Liver (tissue), 9 donors: ENCODE results near the gene TAP1. TPM values are rescaled to one million over a fixed set of nuclear protein-coding genes. Genes with fewer than 3 reads are reported as not detected.

Experiments
- DNase-seq: peaks from one replicate; pipeline ENCODE4 v3.0.0-alpha.2; 2017; ENCODE audit warnings: low spot score
- H3K27ac ChIP-seq, 2 donors: one replicate each; pipeline ENCODE4 v1.7.0; 2013; ENCODE audit warnings: inconsistent platforms in 2 of 2, low read length in 2 of 2, control low read depth in 1 of 2, low read depth in 1 of 2, mild to moderate bottlenecking in 1 of 2
- H3K27me3 ChIP-seq, 4 donors: one replicate each; pipeline versions ENCODE4 v1.6.1 to v1.7.0; 2013; ENCODE audit warnings: low read length in 3 of 4, inconsistent platforms in 1 of 4, mild to moderate bottlenecking in 1 of 4, moderate library complexity in 1 of 4; ENCODE audit not compliant: control insufficient read depth in 4 of 4, insufficient read depth in 4 of 4
- H3K36me3 ChIP-seq, 4 donors: one replicate each; pipeline versions ENCODE4 v1.6.1 to v1.7.0; 2013; ENCODE audit warnings: low read length in 3 of 4, mild to moderate bottlenecking in 3 of 4, low read depth in 1 of 4, moderate library complexity in 1 of 4; ENCODE audit not compliant: control insufficient read depth in 4 of 4, insufficient read depth in 3 of 4
- H3K4me1 ChIP-seq, 4 donors: one replicate each; pipeline versions ENCODE4 v1.6.1 to v1.7.0; 2013; ENCODE audit warnings: low read length in 3 of 4, mild to moderate bottlenecking in 3 of 4, moderate library complexity in 1 of 4; ENCODE audit not compliant: control insufficient read depth in 4 of 4, insufficient read depth in 4 of 4
- H3K4me3 ChIP-seq, 3 donors: one replicate each; pipeline versions ENCODE4 v1.6.1 to v1.7.0; 2013; ENCODE audit warnings: low read length in 3 of 3, control low read depth in 1 of 3, low read depth in 1 of 3, mild to moderate bottlenecking in 1 of 3
- H3K9ac ChIP-seq, 2 donors: one replicate each; pipeline ENCODE4 v1.7.0; 2013; ENCODE audit warnings: low read length in 2 of 2, mild to moderate bottlenecking in 2 of 2, moderate library complexity in 2 of 2, control low read depth in 1 of 2, low read depth in 1 of 2
- H3K9me3 ChIP-seq, 4 donors: one replicate each; pipeline versions ENCODE4 v1.6.1 to v1.7.0; 2013; ENCODE audit warnings: low read length in 3 of 4; ENCODE audit not compliant: control insufficient read depth in 4 of 4
- ATF3 ChIP-seq: IDR thresholded peaks from 2 replicates; pipeline ENCODE4 v1.6.1; 2016; ENCODE audit warnings: antibody characterized with exemption
- CTCF ChIP-seq: fragments of 150-350 bp; IDR thresholded peaks from 2 replicates; pipeline ENCODE4 v1.5.1; 2017; ENCODE audit warnings: improper control_type of control experiment, low read depth, low read length; ENCODE audit not compliant: missing input control
- EGR1 ChIP-seq, 2 donors: IDR thresholded peaks; 2 replicates each; pipeline ENCODE4 v1.6.1; 2016 to 2018; ENCODE audit warnings: antibody characterized with exemption in 2 of 2, low read depth in 2 of 2
- FOXA1 ChIP-seq: IDR thresholded peaks from 2 replicates; pipeline ENCODE4 v1.6.1; 2016; ENCODE audit warnings: antibody characterized with exemption
- FOXA2 ChIP-seq: IDR thresholded peaks from 2 replicates; pipeline ENCODE4 v1.6.1; 2016; ENCODE audit warnings: antibody characterized with exemption
- HNF4G ChIP-seq: IDR thresholded peaks from 2 replicates; pipeline ENCODE4 v1.6.1; 2016; ENCODE audit warnings: antibody characterized with exemption
- JUND ChIP-seq, 2 donors: IDR thresholded peaks; 2 replicates each; pipeline ENCODE4 v1.6.1; 2016; ENCODE audit warnings: antibody characterized with exemption in 2 of 2
- RAD21 ChIP-seq, 2 donors: IDR thresholded peaks; 2 replicates each; pipeline ENCODE4 v1.6.1; 2016; ENCODE audit warnings: antibody characterized with exemption in 2 of 2, mild to moderate bottlenecking in 2 of 2
- REST ChIP-seq: IDR thresholded peaks from 2 replicates; pipeline ENCODE4 v1.6.1; 2016; ENCODE audit warnings: antibody characterized with exemption, mild to moderate bottlenecking
- RXRA ChIP-seq, 2 donors: IDR thresholded peaks; 2 replicates each; pipeline ENCODE4 v1.6.1; 2017 to 2018; ENCODE audit warnings: antibody characterized with exemption in 2 of 2, mild to moderate bottlenecking in 1 of 2
- SP1 ChIP-seq: IDR thresholded peaks from 2 replicates; pipeline ENCODE4 v1.6.1; 2018; ENCODE audit warnings: antibody characterized with exemption, mild to moderate bottlenecking
- ZBTB33 ChIP-seq: IDR thresholded peaks from 2 replicates; pipeline ENCODE4 v1.6.1; 2016; ENCODE audit warnings: antibody characterized with exemption
- WGBS: extraction: QIAGEN DNeasy Blood & Tissue Kit; methylation state at CpG from one replicate; pipeline ENCODE4 v1.1.7; 2013; 5-methylcytosine and 5-hydroxymethylcytosine counted together
- polyA plus RNA-seq, 2 donors: library from polyadenylated mRNA; stranded (reverse) in 1 of 2; unstranded in 1 of 2; fragments of 200-250 nt in 1 of 2; fragments of >200 nt in 1 of 2; fragmentation: Nextera tagmentation in 1 of 2; extraction: Ambion mirVana in 1 of 2; gene quantifications; one replicate each; pipeline versions ENCODE4 v1.2.1 to v1.2.3, GENCODE V29; 2013 to 2015
- total RNA-seq, 2 donors: library from RNA; depleted of rRNA; stranded (reverse); fragments of >200 nt; gene quantifications; one replicate each; pipeline ENCODE4 v1.2.3, GENCODE V29; 2014
- donor health status: healthy.
- donor health status: healthy.
- donor health status: healthy.
- donor health status: healthy.
- donor health status: healthy.

The TAP1 gene
- total and polyA plus RNA-seq, 4 donors = 9.8 to 18.2 (median 12.3) TPM

GRCh38 chr6:32843331-32843978 is 10.0 kb downstream of the TAP1 start:
- H3K4me3 ChIP-seq = peak overlapping the region; percentile 75 to 91 (median 87)
- H3K27me3 ChIP-seq = no peaks in the 10 kb centered on the region
- peak overlapping the region; percentile 41 to 94 for H3K9ac ChIP-seq
- DNase-seq = no peak
- 3% methylated on average over 28 of the region's 28 CpGs for WGBS
- TF ChIP-seq FOXA1 = peak; percentile 5
- TF ChIP-seq HNF4G = no peak
- no peak for TF ChIP-seq RAD21 (IDR thresholded peaks at IDR 0.05)
- no peak for TF ChIP-seq ATF3
- no peaks in the 10 kb centered on the region for H3K9me3 ChIP-seq
- H3K27ac ChIP-seq = peak overlapping the region; percentile 94 to 98
- H3K4me1 ChIP-seq = peaks cover 6 to 49% (median 23%) of the 10 kb centered on the region in 4 donors
- peaks cover 2 to 29% (median 18%) of the 10 kb centered on the region in 4 donors for H3K36me3 ChIP-seq

GRCh38 chr6:32842690-32843089 is 10.8 kb downstream of the TAP1 start:
- peak overlapping the region in 1 of 2 donors; percentile 94 for H3K9ac ChIP-seq
- H3K36me3 ChIP-seq = peaks cover 2 to 21% (median 11%) of the 10 kb centered on the region in 4 donors
- no peak for TF ChIP-seq CTCF
- no peak for TF ChIP-seq FOXA1
- no peak for TF ChIP-seq JUND (IDR thresholded peaks at IDR 0.05)
- TF ChIP-seq EGR1 (IDR thresholded peaks at IDR 0.05; ENCODE audit: low read depth in 2 of 2) = no peak
- TF ChIP-seq RXRA (IDR thresholded peaks at IDR 0.05) = no peak
- no peak for TF ChIP-seq FOXA2
- TF ChIP-seq SP1 = no peak
- no peak for TF ChIP-seq ZBTB33
- TF ChIP-seq REST = no peak
- no peak for TF ChIP-seq HNF4G
- H3K27ac ChIP-seq = peak overlapping the region in 1 of 2 donors; percentile 94
- WGBS = 81% methylated on average over 8 of the region's 8 CpGs
- DNase-seq = no peak
- no peaks in the 10 kb centered on the region for H3K9me3 ChIP-seq
- peak overlapping the region in 2 of 3 donors; percentile 75 to 91 for H3K4me3 ChIP-seq
- H3K4me1 ChIP-seq = peaks cover 9 to 52% (median 27%) of the 10 kb centered on the region in 4 donors
- H3K27me3 ChIP-seq = no peaks in the 10 kb centered on the region
